Psoas muscle (tissue), 8 donors: ENCODE results near the gene TMEM269. TPM values are rescaled to one million over a fixed set of nuclear protein-coding genes. Genes with fewer than 3 reads are reported as not detected.

Experiments
- ATAC-seq, 4 donors: fragments of 200-7000 bp; cut with Tn5 transposase; one replicate each; pipeline ENCODE4 v1.9.1; 2020; ENCODE audit warnings: moderate library complexity in 3 of 4, mild to moderate bottlenecking in 2 of 4
- DNase-seq, 2 donors: peaks; one replicate each; pipeline ENCODE4 v3.0.0-alpha.2; 2020
- H3K27ac ChIP-seq: fragments of 200-600 bp; one replicate; pipeline ENCODE4 v1.8.0; 2022
- H3K27me3 ChIP-seq, 3 donors: fragments of 200-600 bp in 1 of 3; one replicate each; pipeline versions ENCODE4 v1.6.1 to v1.8.0; 2013 to 2022; ENCODE audit warnings: low read length in 2 of 3, mild to moderate bottlenecking in 2 of 3, moderate library complexity in 1 of 3; ENCODE audit not compliant: insufficient read depth in 3 of 3
- H3K36me3 ChIP-seq, 2 donors: fragments of 200-600 bp in 1 of 2; one replicate each; pipeline versions ENCODE4 v1.6.1 to v1.8.0; 2013 to 2022; ENCODE audit warnings: low read depth in 1 of 2, mild to moderate bottlenecking in 1 of 2, moderate library complexity in 1 of 2; ENCODE audit not compliant: insufficient read depth in 1 of 2
- H3K4me1 ChIP-seq: fragments of 200-600 bp; one replicate; pipeline ENCODE4 v1.8.0; 2022
- H3K4me3 ChIP-seq: fragments of 200-600 bp; one replicate; pipeline ENCODE4 v1.8.0; 2022; ENCODE audit warnings: mild to moderate bottlenecking
- H3K9me3 ChIP-seq: fragments of 200-600 bp; one replicate; pipeline ENCODE4 v1.8.0; 2022
- WGBS, 3 donors: extraction: QIAGEN DNeasy Blood & Tissue Kit; methylation state at CpG; one replicate each; pipeline versions ENCODE4 v1.1.6 to v1.1.7; 2013; 5-methylcytosine and 5-hydroxymethylcytosine counted together
- intact Hi-C, 2 donors: fragments of 100-400 bp; cut with DNase I; formaldehyde crosslinking; loops; one replicate each; pipeline versions ENCODE4 v1.11.0 to v1.14.2; 2022
- polyA plus RNA-seq, 3 donors: library from polyadenylated mRNA; stranded (reverse); fragments of 200-250 nt; gene quantifications; one replicate each; pipeline ENCODE4 v1.2.3, GENCODE V29; 2013
- total RNA-seq, 4 donors: library from RNA; stranded (reverse); fragmentation: NEBNext Ultra II Directional in 2 of 4; extraction: Animal tissue kit (Norgen Biotek cat#: 25700) in 2 of 4; gene quantifications; one replicate each; pipeline versions ENCODE4 v1.2.1 to v1.2.4, GENCODE V29; 2021 to 2023
- TF ChIP-seq, protein P1 (sequence below): fragments of 200-600 bp; IDR thresholded peaks from one replicate; pipeline ENCODE4 v1.8.0; 2022; ENCODE audit warnings: antibody characterized with exemption
- donor health status: healthy with polysubstance abuse.
- donor health status: DM: no; HTN: no; CAD: no; lungs with moderate emphysema.
- donor health status: Bipolar disorder and iron deficiency.
- donor health status: healthy.
- donor health status: DM: yes; HTN: yes; CAD: no.
- donor health status: DM: no; HTN: no; CAD: no.
- donor health status: DM: no; HTN: no; CAD: no.
- donor health status: DM: yes; HTN: yes; CAD: no.

TMEM269 gene
- total and polyA plus RNA-seq, 7 donors: 0.05 to 0.89 (median 0.15) TPM

DNA sequence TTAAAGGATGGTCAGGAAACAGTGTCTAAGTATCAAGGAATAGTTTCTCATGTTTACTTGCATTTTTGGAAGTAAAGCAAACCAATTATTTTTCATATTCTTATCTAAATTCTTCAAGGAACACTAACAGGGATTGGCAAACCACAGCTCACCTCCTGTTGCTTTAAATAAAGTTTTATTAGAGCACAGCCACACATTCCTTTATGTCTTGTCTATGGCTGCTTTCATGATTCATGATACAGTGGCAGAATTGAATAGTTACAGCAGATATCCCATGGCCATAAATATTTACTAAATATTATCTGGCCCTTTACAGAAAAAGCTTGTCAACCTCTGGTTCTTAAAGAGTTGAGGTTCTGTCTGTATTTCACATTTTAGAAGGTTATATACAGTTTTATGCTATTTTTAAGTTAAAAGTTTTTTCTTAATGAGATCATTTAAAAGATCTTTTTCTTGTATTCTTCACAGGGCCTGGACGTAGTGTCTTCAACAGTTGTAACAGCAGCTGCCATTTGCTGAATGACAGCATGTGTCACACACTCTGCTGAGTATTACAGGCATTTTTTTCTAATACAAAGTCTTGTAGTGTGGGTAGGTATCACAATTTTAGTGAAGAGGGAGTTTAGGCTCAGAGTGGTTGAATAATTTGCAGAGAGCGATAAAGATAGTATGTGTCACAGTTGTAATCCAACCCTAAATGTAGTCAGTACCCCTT is 64.2 kb downstream of the TMEM269 start:
- Histone ChIP-seq H3K9me3 (no peaks in the 10 kb centered on the region), H3K4me3 (no peak overlapping the region), H3K36me3 (peaks cover 3 to 33% of the 10 kb centered on the region in 2 donors), H3K27me3 (no peaks in the 10 kb centered on the region), H3K4me1 (peaks cover 18% of the 10 kb centered on the region), H3K27ac (no peak overlapping the region)
- TF ChIP-seq, protein P1, sequence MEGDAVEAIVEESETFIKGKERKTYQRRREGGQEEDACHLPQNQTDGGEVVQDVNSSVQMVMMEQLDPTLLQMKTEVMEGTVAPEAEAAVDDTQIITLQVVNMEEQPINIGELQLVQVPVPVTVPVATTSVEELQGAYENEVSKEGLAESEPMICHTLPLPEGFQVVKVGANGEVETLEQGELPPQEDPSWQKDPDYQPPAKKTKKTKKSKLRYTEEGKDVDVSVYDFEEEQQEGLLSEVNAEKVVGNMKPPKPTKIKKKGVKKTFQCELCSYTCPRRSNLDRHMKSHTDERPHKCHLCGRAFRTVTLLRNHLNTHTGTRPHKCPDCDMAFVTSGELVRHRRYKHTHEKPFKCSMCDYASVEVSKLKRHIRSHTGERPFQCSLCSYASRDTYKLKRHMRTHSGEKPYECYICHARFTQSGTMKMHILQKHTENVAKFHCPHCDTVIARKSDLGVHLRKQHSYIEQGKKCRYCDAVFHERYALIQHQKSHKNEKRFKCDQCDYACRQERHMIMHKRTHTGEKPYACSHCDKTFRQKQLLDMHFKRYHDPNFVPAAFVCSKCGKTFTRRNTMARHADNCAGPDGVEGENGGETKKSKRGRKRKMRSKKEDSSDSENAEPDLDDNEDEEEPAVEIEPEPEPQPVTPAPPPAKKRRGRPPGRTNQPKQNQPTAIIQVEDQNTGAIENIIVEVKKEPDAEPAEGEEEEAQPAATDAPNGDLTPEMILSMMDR: no peak
- DNase-seq (no peak), ATAC-seq (no peak)
- 80 to 84% (median 82%) methylated on average over 2 of the region's 2 CpGs for WGBS, 3 donors
- intact Hi-C loops: loop anchor here in 1 of 2 donors (10.0 kb wide), 1 partner anchor 84 kb away; the partner anchor contains the start of genes C1orf50 and P3H1

DNA sequence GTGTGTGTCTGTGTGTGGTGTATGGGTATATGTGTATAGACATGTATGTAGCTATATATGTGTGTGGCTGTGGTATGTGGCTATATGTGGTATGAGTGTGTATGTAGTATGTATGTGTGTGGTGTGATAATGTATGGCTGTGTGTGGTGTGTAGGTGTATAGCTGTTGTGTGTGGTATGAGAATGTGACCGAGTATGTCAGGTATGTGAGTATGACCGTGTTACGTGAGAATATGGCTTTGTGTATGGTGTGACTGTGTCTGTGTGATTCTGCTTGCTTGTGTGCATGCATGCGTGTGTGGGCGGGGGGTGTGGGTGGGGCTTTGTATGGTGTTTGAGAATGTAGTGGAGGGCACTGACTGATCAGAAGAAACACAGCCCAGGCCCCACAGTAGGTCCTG is 65.2 kb downstream of the TMEM269 start:
- 95 to 99% (median 97%) methylated on average over 5 of the region's 5 CpGs for WGBS, 3 donors
- H3K4me1 ChIP-seq: peaks cover 18% of the 10 kb centered on the region

More for the DNA sequence above, 65.2 kb downstream of the TMEM269 start:
- peaks cover 3 to 33% of the 10 kb centered on the region in 2 donors for H3K36me3 ChIP-seq
- intact Hi-C loops: loop anchor here in 1 of 2 donors (10.0 kb wide), 1 partner anchor 85 kb away; the partner anchor contains the start of genes C1orf50 and P3H1
- ATAC-seq (no peak), DNase-seq (no peak)
- H3K9me3 ChIP-seq: no peaks in the 10 kb centered on the region
- no peak overlapping the region for H3K4me3 ChIP-seq
- H3K27ac ChIP-seq: no peak overlapping the region
- TF ChIP-seq, protein P1: no peak
- H3K27me3 ChIP-seq: no peaks in the 10 kb centered on the region

Other genes starting within 250 kb of the TMEM269 start
- 10 to 100 TPM in 3 of 4 donors, 1 to 10 TPM in 1; 9.9 to 14.4 (median 10.8) TPM for gene PPIH, start 126.6 kb upstream of the TMEM269 start, total RNA-seq
- 10 to 100 TPM; 12.1 to 22.9 (median 15.1) TPM for gene PPIH, start 126.6 kb upstream of the TMEM269 start, polyA plus RNA-seq
- gene YBX1, start 102.6 kb upstream of the TMEM269 start, total RNA-seq: 1,000 to 10,000 TPM in 1 of 4 donors, 100 to 1,000 TPM in 3; 878 to 1,236 (median 911) TPM
- 1,000 to 10,000 TPM; 1,131 to 1,545 (median 1,272) TPM for gene YBX1, start 102.6 kb upstream of the TMEM269 start, polyA plus RNA-seq
- gene CLDN19, start 44.8 kb upstream of the TMEM269 start, total RNA-seq: not detected
- gene CLDN19, start 44.8 kb upstream of the TMEM269 start, polyA plus RNA-seq: under 1 TPM; 0.03 to 0.34 (median 0.14) TPM
- 1 to 10 TPM; 5.1 to 8.5 (median 6.2) TPM for gene P3H1, start 18.0 kb upstream of the TMEM269 start, total RNA-seq
- 1 to 10 TPM; 2.9 to 7.0 (median 5.1) TPM for gene P3H1, start 18.0 kb upstream of the TMEM269 start, polyA plus RNA-seq
- gene C1orf50, start 17.7 kb upstream of the TMEM269 start, total RNA-seq: 10 to 100 TPM in 1 of 4 donors, 1 to 10 TPM in 3; 7.5 to 10.2 (median 8.7) TPM
- 1 to 10 TPM; 2.5 to 6.2 (median 4.2) TPM for gene C1orf50, start 17.7 kb upstream of the TMEM269 start, polyA plus RNA-seq
- gene ERMAP, start 32.1 kb downstream of the TMEM269 start, total RNA-seq: 1 to 10 TPM; 1.8 to 3.7 (median 2.6) TPM
- gene ERMAP, start 32.1 kb downstream of the TMEM269 start, polyA plus RNA-seq: 1 to 10 TPM; 1.4 to 2.0 (median 1.9) TPM
- 10 to 100 TPM; 11.7 to 18.4 (median 16.9) TPM for gene SVBP, start 32.4 kb downstream of the TMEM269 start, total RNA-seq
- 10 to 100 TPM; 20.5 to 58.2 (median 27.2) TPM for gene SVBP, start 32.4 kb downstream of the TMEM269 start, polyA plus RNA-seq
- 1 to 10 TPM; 4.8 to 8.0 (median 6.4) TPM for gene ZNF691, start 61.6 kb downstream of the TMEM269 start, total RNA-seq
- gene ZNF691, start 61.6 kb downstream of the TMEM269 start, polyA plus RNA-seq: 10 to 100 TPM in 1 of 3 donors, 1 to 10 TPM in 2; 6.7 to 10.8 (median 7.4) TPM
- gene SLC2A1, start 173.9 kb downstream of the TMEM269 start, total RNA-seq: 1 to 10 TPM; 1.1 to 3.8 (median 2.0) TPM
- 1 to 10 TPM; 1.2 to 3.3 (median 2.5) TPM for gene SLC2A1, start 173.9 kb downstream of the TMEM269 start, polyA plus RNA-seq